Right ventricle myocardium inferior (tissue), 1 donor: ENCODE measurements around the gene DPP9. TPM values are rescaled to one million over a fixed set of nuclear protein-coding genes. Genes with fewer than 3 reads are reported as not detected.

Experiments used
- ATAC-seq: fragments of 200-7000 bp; cut with Tn5 transposase; one replicate; pipeline ENCODE4 v1.9.1; 2020; ENCODE audit warnings: mild to moderate bottlenecking, moderate library complexity
- DNase-seq: peaks from one replicate; pipeline ENCODE4 v3.0.0; 2021; ENCODE audit errors: missing footprints
- intact Hi-C: fragments of 100-400 bp; cut with DNase I; formaldehyde crosslinking; loops from one replicate; pipeline ENCODE4 v1.11.0; 2022
- total RNA-seq: library from RNA; stranded (reverse); fragmentation: NEBNext Ultra II Directional; extraction: Animal tissue kit (Norgen Biotek cat#: 25700); gene quantifications from one replicate; pipeline ENCODE4 v1.2.1, GENCODE V29; 2021
- donor health status: DM: no; HTN: yes; CAD: no; lungs with severe emphysema.

DPP9 gene
- total RNA-seq, 1 donor from 2014 or later: 52.7 TPM

GRCh38 chr19:4675346-4675745, 48.3 kb downstream of the DPP9 start:
- DNase-seq (peak; percentile 16), ATAC-seq (no peak)
- intact Hi-C loops: no loop called here

GRCh38 chr19:4673726-4674125, 49.9 kb downstream of the DPP9 start:
- intact Hi-C loops: loop anchor here (5.0 kb wide), 1 partner anchor 34 kb away; no protein-coding TSS in a partner anchor
- DNase-seq: no peak

GRCh38 chr19:4673216-4673615, 50.4 kb downstream of the DPP9 start:
- ATAC-seq (no peak), DNase-seq (no peak)
- intact Hi-C loops: loop anchor here (5.0 kb wide), 1 partner anchor 34 kb away; no protein-coding TSS in a partner anchor

More at GRCh38 chr19:4673726-4674125, 49.9 kb downstream of the DPP9 start:
- no peak for ATAC-seq

- DNase-seq (no peak), ATAC-seq (peak; percentile 14)
- intact Hi-C loops: loop anchor here (1.0 to 5.0 kb wide), 2 partner anchors 36 to 52 kb away; partner anchors contain the start of gene DPP9
These were observed 52.3 kb downstream of the DPP9 start for GRCh38 chr19:4671185-4671851.

- DNase-seq (peak; percentile 98), ATAC-seq (peak; percentile 99)
- intact Hi-C loops: loop anchor here (5.0 kb wide), 1 partner anchor 37 kb away; no protein-coding TSS in a partner anchor
These were observed 53.7 kb downstream of the DPP9 start, which contains the start of gene MYDGF for GRCh38 chr19:4669723-4670480. MYDGF (minus strand) TSS chr19:4670342; CDS start chr19:4670334, 8 bp downstream.

- intact Hi-C loops: no loop called here
- ATAC-seq (no peak), DNase-seq (peak; percentile 43)
These were observed 59.0 kb downstream of the DPP9 start for GRCh38 chr19:4664642-4665041.

GRCh38 chr19:4662812-4663211, 60.8 kb downstream of the DPP9 start:
- DNase-seq (peak; percentile 17), ATAC-seq (no peak)
- intact Hi-C loops: no loop called here

GRCh38 chr19:4662020-4662695, 61.5 kb downstream of the DPP9 start:
- intact Hi-C loops: no loop called here
- ATAC-seq: no peak
- peak; percentile 34 for DNase-seq

GRCh38 chr19:4660993-4661392, 62.6 kb downstream of the DPP9 start:
- ATAC-seq: no peak
- DNase-seq: peak; percentile 45
- intact Hi-C loops: no loop called here

- DNase-seq: peak; percentile 30
- intact Hi-C loops: no loop called here
- peak; percentile 46 for ATAC-seq
These were observed 63.4 kb downstream of the DPP9 start for GRCh38 chr19:4660181-4660791.

GRCh38 chr19:4657835-4658234, 65.8 kb downstream of the DPP9 start:
- ATAC-seq: no peak
- peak; percentile 46 for DNase-seq
- intact Hi-C loops: no loop called here

- ATAC-seq (no peak), DNase-seq (peak; percentile 1)
- intact Hi-C loops: no loop called here
These were observed 66.4 kb downstream of the DPP9 start for GRCh38 chr19:4657262-4657661.

GRCh38 chr19:4656102-4656501, 67.5 kb downstream of the DPP9 start:
- ATAC-seq: no peak
- no peak for DNase-seq
- intact Hi-C loops: no loop called here

GRCh38 chr19:4654437-4655361, 68.9 kb downstream of the DPP9 start:
- intact Hi-C loops: no loop called here
- peak; percentile 56 for DNase-seq
- peak; percentile 43 for ATAC-seq

GRCh38 chr19:4653793-4654436, 69.7 kb downstream of the DPP9 start:
- ATAC-seq: no peak
- intact Hi-C loops: no loop called here
- DNase-seq: peak; percentile 64

GRCh38 chr19:4652075-4652474, 71.6 kb downstream of the DPP9 start:
- peak; percentile 47 for DNase-seq
- intact Hi-C loops: no loop called here
- ATAC-seq: no peak

GRCh38 chr19:4650159-4650558, 73.5 kb downstream of the DPP9 start:
- DNase-seq (peak; percentile 7), ATAC-seq (no peak)
- intact Hi-C loops: no loop called here
